HCT116 (cell line): ENCODE results near the gene CACNB3. TPM values are rescaled to one million over a fixed set of nuclear protein-coding genes. Genes with fewer than 3 reads are reported as not detected.

Experiments used
- ATAC-seq: fragments of 200-7000 bp; cut with Tn5 transposase; 2 replicates; pipeline ENCODE4 v1.9.1; 2020; ENCODE audit warnings: mild to moderate bottlenecking, moderate library complexity
- BruUV-seq: library from RNA; stranded (reverse); fragments of 400-500 nt; replicated peaks from 2 replicates; lab custom pipeline; 2021; lab: Mats Ljungman, UMichigan
- CTCF ChIA-PET: fragments of 300-600 bp; sonication (Branson Sonifier 250); formaldehyde crosslinking; loops from one replicate; lab custom pipeline; 2021; ENCODE audit warnings: antibody characterized with exemption; lab: Charles Lee
- POLR2A ChIA-PET: fragments of 300-600, 350-600 bp; sonication (Branson Sonifier 250); formaldehyde crosslinking; loops from one replicate; lab custom pipeline; 2021; ENCODE audit warnings: antibody characterized with exemption; lab: Charles Lee
- RAD21 ChIA-PET, 2 experiments: fragments of 300-600 bp; sonication (Branson Sonifier 250); formaldehyde crosslinking; loops; one replicate each; lab custom pipeline; 2023; ENCODE audit warnings: low total read pairs in 2 of 2; ENCODE audit not compliant: uncharacterized antibody in 2 of 2, unreplicated experiment in 2 of 2, low non-redundant PET in 1 of 2; lab: Charles Lee
- DNase-seq: peaks from one replicate; pipeline ENCODE4 v3.0.0-alpha.2; 2010; ENCODE audit warnings: low read depth, low spot score
- H2AFZ ChIP-seq: fragments of 200-600 bp; shearing (Covaris generic), sonication (generic); 2 replicates; pipeline ENCODE4 v1.6.1; 2017; ENCODE audit warnings: low read depth, mixed run types, mixed read lengths, antibody characterized with exemption, low read length; ENCODE audit not compliant: poor library complexity, severe bottlenecking
- H3K27ac ChIP-seq: 2 replicates; pipeline ENCODE4 v1.5.1; 2012; ENCODE audit warnings: low read depth, low read length
- H3K27me3 ChIP-seq: fragments of 200-600 bp; sonication (generic); 2 replicates; pipeline ENCODE4 v1.6.1; 2016; ENCODE audit warnings: mixed run types, low read length, mixed read lengths; ENCODE audit not compliant: insufficient read depth
- H3K36me3 ChIP-seq, 2 experiments: fragments of 200-500 bp in 1 of 2; fragments of 200-600 bp in 1 of 2; sonication (Bioruptor generic) in 1 of 2; sonication (generic) in 1 of 2; 2 replicates each; pipeline versions ENCODE4 v1.5.1 to v1.6.1; 2014 to 2016; ENCODE audit warnings: low read length in 2 of 2, inconsistent platforms in 1 of 2, mixed read lengths in 1 of 2, mixed run types in 1 of 2; ENCODE audit not compliant: insufficient read depth in 2 of 2, control insufficient read depth in 1 of 2
- H3K4me1 ChIP-seq, 2 experiments: fragments of 200-600 bp in 1 of 2; sonication (generic) in 1 of 2; 2 replicates each; pipeline versions ENCODE4 v1.5.1 to v1.6.1; 2012 to 2017; ENCODE audit warnings: low read length in 2 of 2, inconsistent platforms in 1 of 2, mild to moderate bottlenecking in 1 of 2, mixed read lengths in 1 of 2, mixed run types in 1 of 2, moderate library complexity in 1 of 2; ENCODE audit not compliant: insufficient read depth in 2 of 2, control insufficient read depth in 1 of 2
- H3K4me2 ChIP-seq: fragments of 200-600 bp; sonication (generic); 2 replicates; pipeline ENCODE4 v1.6.1; 2017; ENCODE audit warnings: mixed run types, low read length, mixed read lengths
- H3K4me3 ChIP-seq, 2 experiments: fragments of 200-600 bp in 1 of 2; sonication (generic) in 1 of 2; replicated peaks in 1 of 2; 2 replicates each; pipeline ENCODE4 v1.5.1; 2011 to 2016; ENCODE audit warnings: low read length in 2 of 2, control low read depth in 1 of 2, low read depth in 1 of 2, mild to moderate bottlenecking in 1 of 2, mixed read lengths in 1 of 2, mixed run types in 1 of 2
- H3K79me2 ChIP-seq: fragments of 200-600 bp; sonication (generic); 2 replicates; pipeline ENCODE4 v1.6.1; 2017; ENCODE audit warnings: mild to moderate bottlenecking, mixed run types, low read length, moderate library complexity, mixed read lengths; ENCODE audit not compliant: insufficient read depth
- H3K9ac ChIP-seq: fragments of 200-600 bp; sonication (generic); 2 replicates; pipeline ENCODE4 v1.6.1; 2016; ENCODE audit warnings: low read length, mixed read lengths
- H3K9me2 ChIP-seq: fragments of 200-600 bp; sonication (generic), shearing (Covaris generic); 2 replicates; pipeline ENCODE4 v1.6.1; 2017; ENCODE audit warnings: mixed run types, mild to moderate bottlenecking, moderate library complexity; ENCODE audit not compliant: insufficient read depth
- H3K9me3 ChIP-seq, 2 experiments: fragments of 200-500 bp in 1 of 2; fragments of 200-600 bp in 1 of 2; sonication (Bioruptor generic) in 1 of 2; sonication (generic) in 1 of 2; 2 replicates each; pipeline ENCODE4 v1.6.1; 2014 to 2017; ENCODE audit warnings: low read length in 2 of 2, mixed read lengths in 2 of 2, inconsistent platforms in 1 of 2, low read depth in 1 of 2, mild to moderate bottlenecking in 1 of 2, mixed run types in 1 of 2, moderate library complexity in 1 of 2; ENCODE audit not compliant: control insufficient read depth in 1 of 2, insufficient read depth in 1 of 2
- H4K20me1 ChIP-seq: fragments of 200-600 bp; sonication (generic), shearing (Covaris generic); 2 replicates; pipeline ENCODE4 v1.6.1; 2017; ENCODE audit warnings: mixed run types, mild to moderate bottlenecking, moderate library complexity; ENCODE audit not compliant: insufficient read depth
- CEBPB ChIP-seq: IDR thresholded peaks from 2 replicates; pipeline ENCODE4 v1.6.1; 2012; ENCODE audit warnings: low read depth
- EGR1 ChIP-seq: IDR thresholded peaks from 2 replicates; pipeline ENCODE4 v1.6.1; 2012; ENCODE audit warnings: low read depth
- ELF1 ChIP-seq: IDR thresholded peaks from 2 replicates; pipeline ENCODE4 v1.6.1; 2012; ENCODE audit warnings: low read depth, borderline replicate concordance
- EZH2 ChIP-seq: fragments of 200-600 bp; sonication (generic); IDR thresholded peaks from 2 replicates; pipeline ENCODE4 v1.6.1; 2017; ENCODE audit warnings: antibody characterized with exemption, mixed run types
- JUND ChIP-seq: IDR thresholded peaks from 2 replicates; pipeline ENCODE4 v1.6.1; 2012
- POLR2AphosphoS5 ChIP-seq: IDR thresholded peaks from 2 replicates; pipeline ENCODE4 v1.6.1; 2011; ENCODE audit warnings: mild to moderate bottlenecking, low read depth, low read length, moderate library complexity
- RAD21 ChIP-seq: IDR thresholded peaks from 2 replicates; pipeline ENCODE4 v1.6.1; 2012; ENCODE audit warnings: low read depth, mild to moderate bottlenecking
- SP1 ChIP-seq: IDR thresholded peaks from 2 replicates; pipeline ENCODE4 v1.6.1; 2012; ENCODE audit warnings: low read depth
- TCF7L2 ChIP-seq: IDR thresholded peaks from 2 replicates; pipeline ENCODE4 v1.7.0; 2011; ENCODE audit warnings: borderline replicate concordance, inconsistent platforms; ENCODE audit not compliant: insufficient read depth, insufficient read length; ENCODE audit errors: extremely low read depth
- ZFX ChIP-seq: fragments of 450-650 bp; IDR thresholded peaks from 2 replicates; pipeline ENCODE4 v1.6.1; 2017
- intact Hi-C: fragments of 100-400 bp; cut with micrococcal nuclease; formaldehyde crosslinking; loops from 2 replicates; pipeline ENCODE4 v1.10.0; 2022
- total RNA-seq: library from RNA; stranded (reverse); gene quantifications from one replicate; pipeline ENCODE4 v1.2.1, GENCODE V29; 2021; ENCODE audit not compliant: unreplicated experiment
- TF ChIP-seq, protein P1 (sequence below): IDR thresholded peaks from 2 replicates; pipeline ENCODE4 v1.6.1; 2012; ENCODE audit warnings: low read depth
- TF ChIP-seq, protein P2 (sequence below), 3 experiments: fragments of 200-600 bp in 1 of 3; sonication (generic) in 1 of 3; IDR thresholded peaks in 2 of 3; conservative IDR thresholded peaks in 1 of 3; 2 replicates each; pipeline ENCODE4 v1.5.1; 2012 to 2017; ENCODE audit warnings: low read depth in 2 of 3, low read length in 2 of 3, antibody characterized with exemption in 1 of 3, borderline replicate concordance in 1 of 3, control low read depth in 1 of 3, mild to moderate bottlenecking in 1 of 3, mixed read lengths in 1 of 3, mixed run types in 1 of 3, moderate library complexity in 1 of 3; ENCODE audit not compliant: insufficient read depth in 1 of 3

The CACNB3 gene
- total RNA-seq, 1 experiment from 2014 or later: 22.0 TPM

DNA sequence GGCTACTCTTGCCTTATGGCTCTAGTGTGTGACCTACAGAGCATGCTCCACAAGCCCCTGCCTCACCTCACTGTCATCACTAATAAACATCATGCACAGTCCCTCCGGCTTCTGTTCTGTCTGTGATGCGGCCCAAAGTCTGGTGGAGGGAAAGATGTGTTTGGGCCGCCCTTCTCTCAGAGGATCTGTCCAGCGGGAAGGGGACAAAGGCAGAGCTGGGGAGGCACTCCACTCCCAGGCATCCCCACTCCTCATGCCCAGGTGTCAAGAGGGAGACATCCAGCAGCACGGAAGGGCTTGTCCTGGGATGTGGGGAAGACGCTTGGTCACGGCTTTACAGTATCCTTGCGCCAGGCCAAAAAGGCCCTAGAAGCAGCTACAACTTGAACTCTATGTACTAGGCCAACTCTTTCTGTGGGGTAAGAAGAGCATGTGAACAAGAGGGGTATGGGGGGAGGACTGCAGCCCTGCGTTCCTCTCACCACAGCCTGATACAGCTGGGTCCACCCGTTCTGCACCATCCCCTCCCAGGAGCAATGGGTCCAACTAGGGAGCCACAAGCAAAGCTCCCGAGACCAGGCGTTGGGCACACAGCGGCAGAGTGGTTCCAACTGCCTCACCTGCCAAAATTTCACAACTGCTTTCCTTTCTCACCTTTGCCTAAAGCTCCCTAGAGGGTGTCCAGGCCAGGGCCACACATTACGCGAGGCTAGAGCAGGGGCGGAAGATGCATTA, 10.7 kb downstream of the CACNB3 start:
- no peaks in the 10 kb centered on the region for H3K79me2 ChIP-seq
- no peak overlapping the region for H3K4me2 ChIP-seq
- no peaks in the 10 kb centered on the region for H3K9me3 ChIP-seq
- H3K36me3 ChIP-seq: peaks cover 36 to 40% of the 10 kb centered on the region in 2 experiments; a peak in 3 of 4 replicates
- ChIA-PET POLR2A (no interaction called here), CTCF (no interaction called here), RAD21 (no interaction called here)
- BruUV-seq: no TSS peak
- no peaks in the 10 kb centered on the region for H4K20me1 ChIP-seq
- ATAC-seq (0 out of 2 replicates have a peak, but pooled peaks have one; percentile 15), DNase-seq (no peak)
- H3K4me3 ChIP-seq: no peak overlapping the region
- no peaks in the 10 kb centered on the region for H3K27me3 ChIP-seq
- intact Hi-C loops: no loop called here
- no peak overlapping the region for H2AFZ ChIP-seq
- H3K9ac ChIP-seq: no peak overlapping the region
- no peaks in the 10 kb centered on the region for H3K9me2 ChIP-seq
- H3K27ac ChIP-seq: no peak overlapping the region
- H3K4me1 ChIP-seq: no peaks in the 10 kb centered on the region
- TF ChIP-seq, protein P1, sequence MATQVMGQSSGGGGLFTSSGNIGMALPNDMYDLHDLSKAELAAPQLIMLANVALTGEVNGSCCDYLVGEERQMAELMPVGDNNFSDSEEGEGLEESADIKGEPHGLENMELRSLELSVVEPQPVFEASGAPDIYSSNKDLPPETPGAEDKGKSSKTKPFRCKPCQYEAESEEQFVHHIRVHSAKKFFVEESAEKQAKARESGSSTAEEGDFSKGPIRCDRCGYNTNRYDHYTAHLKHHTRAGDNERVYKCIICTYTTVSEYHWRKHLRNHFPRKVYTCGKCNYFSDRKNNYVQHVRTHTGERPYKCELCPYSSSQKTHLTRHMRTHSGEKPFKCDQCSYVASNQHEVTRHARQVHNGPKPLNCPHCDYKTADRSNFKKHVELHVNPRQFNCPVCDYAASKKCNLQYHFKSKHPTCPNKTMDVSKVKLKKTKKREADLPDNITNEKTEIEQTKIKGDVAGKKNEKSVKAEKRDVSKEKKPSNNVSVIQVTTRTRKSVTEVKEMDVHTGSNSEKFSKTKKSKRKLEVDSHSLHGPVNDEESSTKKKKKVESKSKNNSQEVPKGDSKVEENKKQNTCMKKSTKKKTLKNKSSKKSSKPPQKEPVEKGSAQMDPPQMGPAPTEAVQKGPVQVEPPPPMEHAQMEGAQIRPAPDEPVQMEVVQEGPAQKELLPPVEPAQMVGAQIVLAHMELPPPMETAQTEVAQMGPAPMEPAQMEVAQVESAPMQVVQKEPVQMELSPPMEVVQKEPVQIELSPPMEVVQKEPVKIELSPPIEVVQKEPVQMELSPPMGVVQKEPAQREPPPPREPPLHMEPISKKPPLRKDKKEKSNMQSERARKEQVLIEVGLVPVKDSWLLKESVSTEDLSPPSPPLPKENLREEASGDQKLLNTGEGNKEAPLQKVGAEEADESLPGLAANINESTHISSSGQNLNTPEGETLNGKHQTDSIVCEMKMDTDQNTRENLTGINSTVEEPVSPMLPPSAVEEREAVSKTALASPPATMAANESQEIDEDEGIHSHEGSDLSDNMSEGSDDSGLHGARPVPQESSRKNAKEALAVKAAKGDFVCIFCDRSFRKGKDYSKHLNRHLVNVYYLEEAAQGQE: no peak
- TF ChIP-seq CEBPB: no peak
- TF ChIP-seq ZFX: no peak
- TF ChIP-seq EZH2: no peak
- TF ChIP-seq RAD21: no peak
- TF ChIP-seq JUND: no peak
- no peak for TF ChIP-seq POLR2AphosphoS5
- TF ChIP-seq, protein P2, sequence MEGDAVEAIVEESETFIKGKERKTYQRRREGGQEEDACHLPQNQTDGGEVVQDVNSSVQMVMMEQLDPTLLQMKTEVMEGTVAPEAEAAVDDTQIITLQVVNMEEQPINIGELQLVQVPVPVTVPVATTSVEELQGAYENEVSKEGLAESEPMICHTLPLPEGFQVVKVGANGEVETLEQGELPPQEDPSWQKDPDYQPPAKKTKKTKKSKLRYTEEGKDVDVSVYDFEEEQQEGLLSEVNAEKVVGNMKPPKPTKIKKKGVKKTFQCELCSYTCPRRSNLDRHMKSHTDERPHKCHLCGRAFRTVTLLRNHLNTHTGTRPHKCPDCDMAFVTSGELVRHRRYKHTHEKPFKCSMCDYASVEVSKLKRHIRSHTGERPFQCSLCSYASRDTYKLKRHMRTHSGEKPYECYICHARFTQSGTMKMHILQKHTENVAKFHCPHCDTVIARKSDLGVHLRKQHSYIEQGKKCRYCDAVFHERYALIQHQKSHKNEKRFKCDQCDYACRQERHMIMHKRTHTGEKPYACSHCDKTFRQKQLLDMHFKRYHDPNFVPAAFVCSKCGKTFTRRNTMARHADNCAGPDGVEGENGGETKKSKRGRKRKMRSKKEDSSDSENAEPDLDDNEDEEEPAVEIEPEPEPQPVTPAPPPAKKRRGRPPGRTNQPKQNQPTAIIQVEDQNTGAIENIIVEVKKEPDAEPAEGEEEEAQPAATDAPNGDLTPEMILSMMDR (IDR thresholded peaks at IDR 0.05 in 2 of 3, conservative IDR thresholded peaks at IDR 0.05 in 1 of 3; ENCODE audit: borderline replicate concordance in 1 of 3, insufficient read depth in 1 of 3, low read depth in 2 of 3, low read length in 2 of 3): no peak
- no peak for TF ChIP-seq ELF1
- no peak for TF ChIP-seq TCF7L2
- TF ChIP-seq EGR1: no peak
- no peak for TF ChIP-seq SP1
